Measurements from ENCODE around the gene TXNDC2. TPM values are rescaled to one million over a fixed set of nuclear protein-coding genes. Genes with fewer than 3 reads are reported as not detected.

Gene TXNDC2
- total RNA-seq, 1 donor from 2014 or later = not detected

GRCh38 chr18:9922592-9923311, 37.0 kb downstream of the TXNDC2 start:
- no peak for TF ChIP-seq CTCF (IDR thresholded peaks at IDR 0.05)
- TF ChIP-seq EZH2 (IDR thresholded peaks at IDR 0.05) = no peak
- no peak for TF ChIP-seq EZH2phosphoT487 (IDR thresholded peaks at IDR 0.05)
- no peak overlapping the region for H3K27ac Mint-ChIP-seq

GRCh38 chr18:9924371-9924943, 38.7 kb downstream of the TXNDC2 start:
- no peaks in the 10 kb centered on the region for H3K36me3 ChIP-seq
- no peak overlapping the region for H3K27ac ChIP-seq
- H3K9me3 ChIP-seq (ENCODE audit: low read depth) = no peaks in the 10 kb centered on the region
- H3K79me2 ChIP-seq (ENCODE audit: low read depth) = peaks cover 100% of the 10 kb centered on the region
- no peaks in the 10 kb centered on the region for H3K27me3 ChIP-seq
- Mint-ChIP-seq H3K27ac (no peak overlapping the region), H3K27me3 (ENCODE audit: insufficient read depth, low read depth) (peaks cover 2% of the 10 kb centered on the region), H3K36me3 (peaks cover 5% of the 10 kb centered on the region), H3K9me3 (no peaks in the 10 kb centered on the region), H3K4me1 (peaks cover 13% of the 10 kb centered on the region), H3K4me3 (no peak overlapping the region)
- H3K4me3 ChIP-seq = no peak overlapping the region
- DNase-seq (ENCODE audit: low spot score) = no peak
- H3K4me2 ChIP-seq = no peak overlapping the region
- no peak for TF ChIP-seq EZH2 (IDR thresholded peaks at IDR 0.05)
- TF ChIP-seq CTCF (IDR thresholded peaks at IDR 0.05) = no peak
- no peak for TF ChIP-seq EZH2phosphoT487 (IDR thresholded peaks at IDR 0.05)
- H2AFZ ChIP-seq (replicated peaks) = no peak overlapping the region
- H4K20me1 ChIP-seq (ENCODE audit: low read depth) = peaks cover 100% of the 10 kb centered on the region
- no peaks in the 10 kb centered on the region for H3F3A ChIP-seq (ENCODE audit: low read depth)
- H3K9ac ChIP-seq = no peak overlapping the region
- peaks cover 44% of the 10 kb centered on the region for H3K4me1 ChIP-seq

More at GRCh38 chr18:9922592-9923311, 37.0 kb downstream of the TXNDC2 start:
- no peaks in the 10 kb centered on the region for H3K27me3 Mint-ChIP-seq (ENCODE audit: insufficient read depth, low read depth)
- Histone ChIP-seq H3F3A (ENCODE audit: low read depth) (no peaks in the 10 kb centered on the region), H3K4me2 (no peak overlapping the region), H3K9ac (no peak overlapping the region), H2AFZ (replicated peaks) (no peak overlapping the region), H3K79me2 (ENCODE audit: low read depth) (peaks cover 100% of the 10 kb centered on the region), H3K27me3 (no peaks in the 10 kb centered on the region), H3K4me3 (no peak overlapping the region), H3K9me3 (ENCODE audit: low read depth) (no peaks in the 10 kb centered on the region), H4K20me1 (ENCODE audit: low read depth) (peaks cover 100% of the 10 kb centered on the region), H3K27ac (no peak overlapping the region), H3K36me3 (no peaks in the 10 kb centered on the region), H3K4me1 (peaks cover 33% of the 10 kb centered on the region)
- H3K36me3 Mint-ChIP-seq = peaks cover 4% of the 10 kb centered on the region
- no peaks in the 10 kb centered on the region for H3K9me3 Mint-ChIP-seq
- no peak overlapping the region for H3K4me3 Mint-ChIP-seq
- peaks cover 13% of the 10 kb centered on the region for H3K4me1 Mint-ChIP-seq
- no peak for DNase-seq (ENCODE audit: low spot score)

- Mint-ChIP-seq H3K36me3 (peaks cover 5% of the 10 kb centered on the region), H3K4me1 (peaks cover 13% of the 10 kb centered on the region), H3K9me3 (no peaks in the 10 kb centered on the region), H3K27ac (no peak overlapping the region), H3K27me3 (ENCODE audit: insufficient read depth, low read depth) (peaks cover 2% of the 10 kb centered on the region), H3K4me3 (no peak overlapping the region)
- Histone ChIP-seq H2AFZ (replicated peaks) (no peak overlapping the region), H3K9ac (no peak overlapping the region), H3K27me3 (no peaks in the 10 kb centered on the region), H4K20me1 (ENCODE audit: low read depth) (peaks cover 97% of the 10 kb centered on the region), H3K9me3 (ENCODE audit: low read depth) (no peaks in the 10 kb centered on the region), H3K27ac (no peak overlapping the region), H3K4me3 (no peak overlapping the region), H3K79me2 (ENCODE audit: low read depth) (peaks cover 100% of the 10 kb centered on the region), H3F3A (ENCODE audit: low read depth) (no peaks in the 10 kb centered on the region), H3K36me3 (no peaks in the 10 kb centered on the region), H3K4me2 (no peak overlapping the region), H3K4me1 (peaks cover 44% of the 10 kb centered on the region)
- DNase-seq (ENCODE audit: low spot score) = no peak
- no peak for TF ChIP-seq EZH2 (IDR thresholded peaks at IDR 0.05)
- TF ChIP-seq CTCF (IDR thresholded peaks at IDR 0.05) = no peak
- no peak for TF ChIP-seq EZH2phosphoT487 (IDR thresholded peaks at IDR 0.05)
These were observed 39.6 kb downstream of the TXNDC2 start for GRCh38 chr18:9925369-9925768.

Data from neural progenitor cell (in vitro differentiated cells).